OCI-LY7 (cell line): ENCODE measurements around the gene SLC39A8. TPM values are rescaled to one million over a fixed set of nuclear protein-coding genes. Genes with fewer than 3 reads are reported as not detected.
"Not testable (repeated sequence)": the region's sequence is repeated elsewhere in the genome, so short reads cannot be mapped to it uniquely, and the experiment has no call there.

Experiments used
- BruUV-seq: library from RNA; stranded (reverse); fragments of 400-500 nt; replicated peaks from 2 replicates; lab custom pipeline; 2021; lab: Mats Ljungman, UMichigan
- CTCF ChIA-PET: fragments of 300-600 bp; sonication (Branson Sonifier 250); formaldehyde crosslinking; loops from one replicate; lab custom pipeline; 2022; ENCODE audit warnings: antibody characterized with exemption; ENCODE audit not compliant: unreplicated experiment; lab: Charles Lee
- POLR2A ChIA-PET: fragments of 300-600 bp; sonication (Branson Sonifier 250); formaldehyde crosslinking; loops from one replicate; lab custom pipeline; 2022; ENCODE audit warnings: antibody characterized with exemption; lab: Charles Lee
- DNase-seq: peaks from one replicate; pipeline ENCODE4 v3.0.0-alpha.2; 2015; ENCODE audit warnings: low spot score
- H2AFZ ChIP-seq: fragments of 200-600 bp; sonication (generic), shearing (Covaris generic); 2 replicates; pipeline ENCODE4 v1.6.1; 2014; ENCODE audit warnings: mild to moderate bottlenecking, antibody characterized with exemption, low read length, moderate library complexity
- H3K27ac ChIP-seq: fragments of 200-600 bp; sonication (generic); 2 replicates; pipeline ENCODE4 v1.5.1; 2014; ENCODE audit warnings: mixed run types, low read depth, mild to moderate bottlenecking, moderate library complexity, low read length, inconsistent platforms; ENCODE audit not compliant: poor library complexity, severe bottlenecking
- H3K36me3 ChIP-seq: fragments of 200-600 bp; sonication (generic); 2 replicates; pipeline ENCODE4 v1.6.1; 2014; ENCODE audit warnings: mild to moderate bottlenecking, antibody characterized with exemption, low read length, moderate library complexity, mixed read lengths; ENCODE audit not compliant: insufficient read depth
- H3K4me1 ChIP-seq: fragments of 200-600 bp; sonication (generic); 2 replicates; pipeline ENCODE4 v1.5.1; 2014; ENCODE audit warnings: mild to moderate bottlenecking, low read length; ENCODE audit not compliant: insufficient read depth, poor library complexity, severe bottlenecking
- H3K4me2 ChIP-seq: fragments of 200-600 bp; sonication (generic); 2 replicates; pipeline ENCODE4 v1.6.1; 2014; ENCODE audit warnings: mild to moderate bottlenecking, low read length
- H3K4me3 ChIP-seq: fragments of 200-600 bp; sonication (generic); 2 replicates; pipeline ENCODE4 v1.5.1; 2014; ENCODE audit warnings: mild to moderate bottlenecking, low read depth, low read length; ENCODE audit not compliant: poor library complexity, severe bottlenecking
- H3K79me2 ChIP-seq: fragments of 200-600 bp; sonication (generic); 2 replicates; pipeline ENCODE4 v1.6.1; 2016; ENCODE audit warnings: low read depth, mild to moderate bottlenecking, low read length, moderate library complexity, mixed read lengths; ENCODE audit not compliant: insufficient read depth
- H3K9me2 ChIP-seq: fragments of 200-600 bp; sonication (generic); 2 replicates; pipeline ENCODE4 v1.6.1; 2016; ENCODE audit warnings: mild to moderate bottlenecking, low read length, mixed read lengths; ENCODE audit not compliant: insufficient read depth
- H3K9me3 ChIP-seq: fragments of 200-600 bp; sonication (generic); 2 replicates; pipeline ENCODE4 v1.6.1; 2014; ENCODE audit warnings: mild to moderate bottlenecking, mixed run types, low read length, mixed read lengths
- H4K20me1 ChIP-seq: fragments of 200-600 bp; sonication (generic); 2 replicates; pipeline ENCODE4 v1.6.1; 2014; ENCODE audit warnings: mild to moderate bottlenecking, antibody characterized with exemption, low read length, moderate library complexity, mixed read lengths; ENCODE audit not compliant: insufficient read depth
- EZH2phosphoT487 ChIP-seq: fragments of 200-600 bp; sonication (generic); IDR thresholded peaks from 2 replicates; pipeline ENCODE4 v1.6.1; 2018; ENCODE audit warnings: low read depth, borderline replicate concordance, mild to moderate bottlenecking, mixed run types, antibody characterized with exemption, low read length, moderate library complexity, mixed read lengths
- intact Hi-C: fragments of 100-400 bp; cut with micrococcal nuclease; formaldehyde crosslinking; loops from one replicate; pipeline ENCODE4 v1.10.0; 2022; ENCODE audit not compliant: unreplicated experiment
- total RNA-seq, 2 experiments: library from RNA; depleted of rRNA in 1 of 2; stranded (reverse); fragments of >200 nt in 1 of 2; shearing (Covaris generic) in 1 of 2; gene quantifications; 2 replicates each; pipeline ENCODE4 v1.2.3, GENCODE V29; 2014 to 2022
- TF ChIP-seq, protein P1 (sequence below): fragments of 200-600 bp; sonication (generic); conservative IDR thresholded peaks from 2 replicates; pipeline ENCODE4 v1.5.1; 2014; ENCODE audit warnings: mild to moderate bottlenecking, antibody characterized with exemption, low read length, moderate library complexity, mixed read lengths

SLC39A8 gene
- total RNA-seq, 2 experiments from 2014 or later: 35.4 to 57.0 TPM

- no peaks in the 10 kb centered on the region for H4K20me1 ChIP-seq
- no peaks in the 10 kb centered on the region for H3K79me2 ChIP-seq
- no peak overlapping the region for H3K4me2 ChIP-seq
- DNase-seq: no peak
- no peak overlapping the region for H2AFZ ChIP-seq
- no TSS peak for BruUV-seq
- H3K4me3 ChIP-seq: no peak overlapping the region
- H3K27ac ChIP-seq: no peak overlapping the region
- intact Hi-C loops: no loop called here
- no peaks in the 10 kb centered on the region for H3K9me2 ChIP-seq
- no peaks in the 10 kb centered on the region for H3K4me1 ChIP-seq
- ChIA-PET CTCF (no interaction called here), POLR2A (interaction anchor here (0.6 to 1.6 kb wide), 3 partner anchors 15 to 403 kb away, joined by 3 to 4 read pairs (median 3); no protein-coding TSS in a partner anchor)
- TF ChIP-seq EZH2phosphoT487: no peak
- TF ChIP-seq, protein P1, sequence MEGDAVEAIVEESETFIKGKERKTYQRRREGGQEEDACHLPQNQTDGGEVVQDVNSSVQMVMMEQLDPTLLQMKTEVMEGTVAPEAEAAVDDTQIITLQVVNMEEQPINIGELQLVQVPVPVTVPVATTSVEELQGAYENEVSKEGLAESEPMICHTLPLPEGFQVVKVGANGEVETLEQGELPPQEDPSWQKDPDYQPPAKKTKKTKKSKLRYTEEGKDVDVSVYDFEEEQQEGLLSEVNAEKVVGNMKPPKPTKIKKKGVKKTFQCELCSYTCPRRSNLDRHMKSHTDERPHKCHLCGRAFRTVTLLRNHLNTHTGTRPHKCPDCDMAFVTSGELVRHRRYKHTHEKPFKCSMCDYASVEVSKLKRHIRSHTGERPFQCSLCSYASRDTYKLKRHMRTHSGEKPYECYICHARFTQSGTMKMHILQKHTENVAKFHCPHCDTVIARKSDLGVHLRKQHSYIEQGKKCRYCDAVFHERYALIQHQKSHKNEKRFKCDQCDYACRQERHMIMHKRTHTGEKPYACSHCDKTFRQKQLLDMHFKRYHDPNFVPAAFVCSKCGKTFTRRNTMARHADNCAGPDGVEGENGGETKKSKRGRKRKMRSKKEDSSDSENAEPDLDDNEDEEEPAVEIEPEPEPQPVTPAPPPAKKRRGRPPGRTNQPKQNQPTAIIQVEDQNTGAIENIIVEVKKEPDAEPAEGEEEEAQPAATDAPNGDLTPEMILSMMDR: no peak
- no peaks in the 10 kb centered on the region for H3K36me3 ChIP-seq
- no peaks in the 10 kb centered on the region for H3K9me3 ChIP-seq
These were observed 98.9 kb downstream of the SLC39A8 start for GRCh38 chr4:102246416-102246815.

GRCh38 chr4:102244878-102245535 is 100.3 kb downstream of the SLC39A8 start:
- Histone ChIP-seq H3K4me3 (no peak overlapping the region), H3K27ac (no peak overlapping the region), H2AFZ (no peak overlapping the region), H3K36me3 (no peaks in the 10 kb centered on the region), H4K20me1 (no peaks in the 10 kb centered on the region), H3K79me2 (no peaks in the 10 kb centered on the region), H3K9me2 (no peaks in the 10 kb centered on the region), H3K9me3 (no peaks in the 10 kb centered on the region), H3K4me1 (no peaks in the 10 kb centered on the region), H3K4me2 (no peak overlapping the region)
- ChIA-PET POLR2A (interaction anchor here (0.6 kb wide), 1 partner anchor 1074 kb away, joined by 4 read pairs; no protein-coding TSS in a partner anchor), CTCF (no interaction called here)
- DNase-seq: no peak
- TF ChIP-seq, protein P1: no peak
- no peak for TF ChIP-seq EZH2phosphoT487
- BruUV-seq: no TSS peak
- intact Hi-C loops: no loop called here

GRCh38 chr4:102243296-102243695 is 102.0 kb downstream of the SLC39A8 start:
- H3K9me2 ChIP-seq, H4K20me1 ChIP-seq, intact Hi-C loops, POLR2A ChIA-PET, H2AFZ ChIP-seq, BruUV-seq, H3K4me1 ChIP-seq, H3K4me2 ChIP-seq, H3K27ac ChIP-seq, DNase-seq, H3K4me3 ChIP-seq, CTCF ChIA-PET, H3K9me3 ChIP-seq, H3K79me2 ChIP-seq, H3K36me3 ChIP-seq: not testable (repeated sequence)
